Measurements from ENCODE around the gene EXOG.

The EXOG gene

DNA sequence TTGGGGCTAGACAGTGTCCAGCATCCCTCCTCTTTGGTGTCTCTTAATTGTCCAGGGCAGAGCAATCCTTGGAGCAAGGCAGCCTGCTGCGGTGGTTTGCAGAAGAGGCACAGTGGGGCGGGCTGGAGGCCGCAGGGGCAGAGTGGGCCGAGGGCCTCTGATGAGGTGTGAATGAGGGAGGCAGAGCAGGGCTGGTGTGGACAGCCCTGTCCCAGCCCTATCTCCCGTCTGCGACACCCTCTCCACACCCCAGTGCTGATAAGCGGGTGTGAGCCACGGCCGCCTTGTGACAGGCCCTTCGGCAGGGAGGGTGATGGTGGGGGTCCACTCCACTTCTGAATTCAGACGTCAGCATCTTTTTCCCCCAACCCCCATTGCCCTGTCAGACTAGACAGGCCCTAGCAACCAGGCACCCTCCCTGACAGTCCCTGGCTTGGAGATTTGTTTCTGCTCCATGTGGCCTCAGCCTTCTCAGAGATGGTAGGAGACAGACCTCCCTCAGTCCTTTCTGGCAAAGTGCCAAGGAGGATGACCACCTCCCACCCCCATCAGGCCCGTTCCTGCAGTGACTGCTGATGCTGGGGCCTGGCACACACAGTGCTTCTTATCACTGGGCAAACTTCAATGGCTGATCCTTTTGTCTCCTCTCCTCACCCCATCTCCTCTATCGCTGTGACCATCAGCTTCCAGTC lies 37.3 kb downstream of the EXOG start:
- intact Hi-C loops (cut with DNase I), result no loop called here
- DNase-seq, result no peak

GRCh38 chr3:38534180-38534579 lies 38.0 kb downstream of the EXOG start:
- intact Hi-C loops (cut with DNase I), result no loop called here
- DNase-seq, result no peak

DNA sequence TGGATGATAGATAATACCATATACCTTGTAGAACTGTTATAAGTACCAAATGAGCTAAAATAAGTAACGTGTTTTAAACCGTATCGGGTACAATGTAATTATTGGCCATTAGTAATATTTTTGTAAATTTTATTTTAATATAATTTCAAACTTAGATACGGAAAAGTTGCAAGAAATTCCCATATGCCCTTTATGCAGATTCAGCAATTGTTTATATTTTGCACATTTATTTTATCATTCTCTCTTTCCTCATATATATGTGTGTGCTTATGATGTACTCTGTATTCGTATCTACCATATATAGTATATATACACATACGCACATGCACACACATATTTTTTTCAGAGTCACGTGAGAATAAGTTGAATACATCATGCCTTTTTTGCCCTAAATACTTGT lies 38.5 kb downstream of the EXOG start:
- DNase-seq, result no peak
- intact Hi-C loops (cut with DNase I), result no loop called here

- DNase-seq, result peak in 1 of 42 donors; percentile 16
- intact Hi-C loops (cut with DNase I), result no loop called here
These were observed 40.5 kb downstream of the EXOG start for GRCh38 chr3:38536671-38537070.

GRCh38 chr3:38538773-38539353 lies 42.7 kb downstream of the EXOG start:
- DNase-seq, result peak in 1 of 42 donors; percentile 11
- intact Hi-C loops (cut with DNase I), result no loop called here

DNA sequence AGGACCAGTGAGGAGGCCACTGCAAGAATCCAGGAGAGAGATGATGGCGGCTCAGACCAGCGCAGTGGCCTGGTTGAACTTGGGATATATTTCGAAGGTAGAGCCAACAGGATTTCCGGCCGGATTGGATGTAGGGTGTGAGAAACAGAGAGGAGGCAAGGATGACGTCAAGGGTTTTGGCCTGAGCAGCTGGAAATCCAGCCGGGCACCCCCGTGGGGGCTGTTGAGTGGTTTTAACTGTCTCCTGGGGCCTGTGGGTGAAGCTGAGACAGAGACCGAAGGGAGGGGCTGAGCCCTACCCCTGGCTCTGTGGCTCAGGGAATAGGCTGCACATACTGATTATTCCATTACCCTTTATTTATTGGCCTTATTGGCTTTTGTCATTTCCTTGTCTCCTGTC lies 45.7 kb downstream of the EXOG start:
- intact Hi-C loops (cut with DNase I), result no loop called here

GRCh38 chr3:38542401-38543298 lies 46.5 kb downstream of the EXOG start:
- peak in 2 of 42 donors; percentile 11 to 34 for DNase-seq
- intact Hi-C loops (cut with DNase I), result no loop called here

More for the DNA sequence above, 45.7 kb downstream of the EXOG start:
- DNase-seq, result peak in 1 of 42 donors; percentile 7

DNA sequence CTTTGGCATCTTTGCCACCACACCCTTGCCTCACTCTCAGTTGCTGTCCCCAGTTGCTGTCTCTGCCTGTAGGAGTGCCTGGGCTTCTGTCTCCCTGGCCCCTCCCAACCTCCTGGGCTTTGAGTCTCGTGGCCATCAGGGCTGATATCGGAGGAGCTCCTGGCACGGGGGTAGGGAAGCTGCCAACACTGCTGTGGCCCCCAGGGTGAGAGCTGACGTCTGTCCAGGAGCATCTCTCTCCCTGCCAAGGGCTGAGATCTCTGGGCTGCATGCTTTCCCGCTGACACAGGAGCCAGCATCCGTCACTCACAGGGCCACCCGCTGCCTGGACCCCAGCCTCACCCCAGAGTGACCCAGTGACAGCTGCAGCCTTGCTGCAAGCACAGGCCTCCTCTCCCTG lies 47.4 kb downstream of the EXOG start:
- peak in 1 of 42 donors; percentile 41 for DNase-seq
- intact Hi-C loops (cut with DNase I), result no loop called here

- intact Hi-C loops (cut with DNase I), result no loop called here
- DNase-seq, result peak in 2 of 42 donors; percentile 6 to 23
These were observed 48.8 kb downstream of the EXOG start for GRCh38 chr3:38544926-38545325.

GRCh38 chr3:38545550-38545949 lies 49.4 kb downstream of the EXOG start:
- intact Hi-C loops (cut with DNase I), result no loop called here
- DNase-seq, result no peak

DNA sequence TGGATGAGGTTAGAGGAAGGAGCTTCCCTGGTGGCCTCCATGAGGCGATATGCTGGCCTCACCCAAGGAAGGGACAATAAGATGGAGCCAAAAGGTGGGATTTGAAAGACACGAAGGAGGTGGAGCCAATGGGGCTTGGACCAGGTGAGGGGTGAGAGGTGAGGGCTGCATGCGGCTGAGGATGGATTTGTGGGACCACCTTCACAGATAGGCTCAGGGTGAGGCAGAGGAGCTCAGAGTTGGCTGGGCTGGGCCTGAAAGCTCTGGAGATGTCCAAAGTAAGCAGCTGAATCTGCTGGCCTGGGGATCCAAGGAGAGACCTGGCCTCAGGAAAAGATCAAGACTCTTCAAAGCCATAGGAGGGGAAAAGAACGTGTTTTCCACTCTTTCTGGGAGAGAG lies 49.8 kb downstream of the EXOG start:
- intact Hi-C loops (cut with DNase I), result no loop called here
- peak in 1 of 42 donors; percentile 19 for DNase-seq

DNA sequence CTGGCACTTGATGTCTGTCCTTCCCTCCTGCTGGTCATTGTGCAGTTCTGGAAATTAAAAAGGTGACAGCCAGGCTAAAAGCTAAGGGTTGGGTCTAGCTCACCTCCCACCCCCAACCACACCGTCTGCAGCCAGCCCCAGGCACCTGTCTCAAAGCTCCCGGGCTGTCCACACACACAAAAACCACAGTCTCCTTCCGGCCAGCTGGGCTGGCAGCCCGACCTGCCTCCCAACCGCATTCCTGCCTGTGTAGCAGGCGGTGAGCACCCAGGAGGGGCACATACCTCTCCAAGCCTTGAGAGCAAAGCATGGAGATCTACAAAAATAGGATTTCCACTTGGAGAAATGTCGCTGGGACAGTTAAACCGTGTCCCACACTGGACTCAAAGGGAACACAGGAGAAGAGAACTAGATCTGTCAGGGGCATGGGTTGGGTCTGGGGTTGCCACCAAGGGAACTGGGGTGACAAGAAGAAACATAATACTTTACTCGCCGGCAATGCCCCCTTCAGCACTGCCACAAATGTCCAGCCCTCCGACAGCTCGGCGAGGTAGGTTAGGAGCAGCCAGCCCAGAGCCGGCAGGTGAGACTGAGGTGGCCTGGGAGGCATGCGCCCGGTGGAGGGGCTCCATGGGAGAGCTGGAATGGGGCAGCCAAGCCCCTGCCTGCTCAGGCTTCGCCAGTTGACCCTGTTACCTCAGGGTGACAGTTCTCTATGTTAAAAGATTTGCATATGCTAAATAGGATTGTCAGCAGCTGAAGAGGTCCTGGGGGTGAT lies 52.2 kb downstream of the EXOG start:
- DNase-seq, result peak in 3 of 42 donors; percentile 6 to 30 (median 11)
- intact Hi-C loops (cut with DNase I), result no loop called here

GRCh38 chr3:38549082-38549481 lies 52.9 kb downstream of the EXOG start:
- DNase-seq, result peak in 3 of 42 donors; percentile 5 to 19 (median 11)
- intact Hi-C loops (cut with DNase I), result no loop called here

DNA sequence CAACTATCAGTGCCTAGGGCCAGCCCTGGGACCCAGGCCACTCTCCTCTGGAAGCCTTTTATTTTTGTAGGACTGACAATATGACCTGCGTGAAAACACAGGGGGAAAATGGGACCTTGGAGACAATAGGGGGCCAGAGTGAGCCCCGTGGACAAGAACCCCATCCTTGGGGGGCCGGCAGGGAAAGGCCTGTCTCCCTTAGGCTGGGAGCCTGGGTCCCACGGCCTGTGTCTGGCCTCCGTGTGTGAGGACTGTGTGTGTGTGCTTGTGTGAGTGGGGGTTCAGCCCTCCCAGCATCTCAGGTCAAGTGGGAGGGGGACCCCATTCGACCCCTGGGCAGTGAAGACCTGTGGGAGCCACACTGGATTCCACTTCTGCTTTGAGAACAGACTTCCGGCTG lies 53.3 kb downstream of the EXOG start:
- intact Hi-C loops (cut with DNase I), result no loop called here

DNA sequence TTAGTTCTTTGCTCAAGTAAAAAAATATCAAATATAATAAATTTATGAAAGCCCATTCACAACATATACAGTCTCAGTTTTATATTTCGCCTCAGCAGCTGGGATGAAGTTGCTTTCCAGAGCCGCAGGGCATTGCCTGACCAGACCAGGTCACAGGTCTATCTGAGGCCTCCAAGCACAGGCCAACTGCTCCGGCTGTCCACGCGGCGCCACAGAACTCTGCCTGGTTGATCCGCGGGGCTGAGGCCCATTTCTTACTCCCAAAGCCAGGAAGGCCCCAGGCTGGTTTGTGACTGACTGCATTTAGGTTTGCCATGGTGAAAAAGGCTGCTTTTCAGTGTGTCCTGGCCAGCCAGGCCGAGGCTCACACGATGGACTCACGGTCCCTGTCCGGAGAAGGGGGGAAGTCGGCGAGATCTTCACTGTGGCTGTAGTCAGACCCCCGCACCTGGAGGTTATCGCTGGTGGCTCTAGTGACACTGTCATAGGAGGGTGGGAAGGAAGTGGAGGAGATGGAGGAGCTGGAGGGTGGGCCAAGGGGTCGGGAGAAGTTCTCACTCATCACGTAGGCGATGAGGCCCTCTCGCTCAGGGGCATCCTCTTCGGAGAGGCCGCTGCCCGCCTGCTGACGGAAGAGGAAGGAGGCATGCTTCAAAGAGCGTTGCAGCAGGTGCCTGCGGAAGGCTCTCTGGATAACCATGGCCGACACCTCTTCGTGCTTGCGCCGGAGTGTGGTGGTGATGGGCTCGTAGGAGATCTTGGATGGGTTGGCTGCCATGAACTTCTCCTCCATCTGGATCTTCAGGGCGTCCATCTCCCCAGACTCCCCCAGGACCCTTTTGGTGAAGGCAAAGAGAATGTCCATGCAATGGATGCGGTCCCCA lies 54.1 kb downstream of the EXOG start:
- intact Hi-C loops (cut with DNase I), result no loop called here
- peak in 5 of 42 donors; percentile 10 to 37 (median 16) for DNase-seq

More for the DNA sequence above, 53.3 kb downstream of the EXOG start:
- peak in 2 of 42 donors; percentile 1 to 4 for DNase-seq

DNA sequence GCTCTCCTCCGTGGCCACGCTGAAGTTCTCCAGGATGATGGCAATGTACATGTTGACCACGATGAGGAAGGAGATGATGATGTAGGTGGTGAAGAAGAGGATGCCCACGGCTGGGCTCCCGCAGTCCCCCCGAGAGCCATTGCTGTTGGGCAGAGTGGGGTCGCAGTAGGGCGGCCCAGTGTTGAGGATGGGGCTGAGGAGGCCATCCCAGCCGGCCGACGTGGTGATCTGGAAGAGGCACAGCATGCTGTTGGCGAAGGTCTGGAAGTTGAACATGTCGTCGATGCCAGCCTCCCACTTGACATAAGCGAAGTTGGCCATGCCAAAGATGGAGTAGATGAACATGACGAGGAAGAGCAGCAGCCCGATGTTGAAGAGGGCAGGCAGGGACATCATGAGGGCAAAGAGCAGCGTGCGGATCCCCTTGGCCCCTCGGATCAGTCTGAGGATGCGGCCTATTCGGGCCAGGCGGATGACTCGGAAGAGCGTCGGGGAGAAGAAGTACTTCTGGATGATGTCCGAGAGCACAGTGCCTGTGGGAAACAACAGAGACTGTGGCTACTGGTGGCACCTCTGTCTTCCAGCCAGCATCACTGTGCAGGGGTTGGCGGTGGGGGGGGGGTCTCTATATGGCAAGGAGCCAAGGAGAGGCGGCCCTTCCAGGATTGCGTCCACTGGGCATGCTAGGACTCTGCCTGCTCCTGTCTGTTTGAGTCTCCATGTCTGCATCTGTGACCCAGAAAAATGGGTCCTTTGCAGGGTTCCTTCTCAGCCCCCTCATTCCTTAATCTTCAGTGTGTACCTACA lies 55.1 kb downstream of the EXOG start:
- DNase-seq, result peak in 6 of 42 donors; percentile 4 to 31 (median 10)
- intact Hi-C loops (cut with DNase I), result no loop called here

- DNase-seq, result peak in 1 of 42 donors; percentile 8
- intact Hi-C loops (cut with DNase I), result no loop called here
These were observed 56.2 kb downstream of the EXOG start for GRCh38 chr3:38552364-38552763.
